HepG2 (cell line): Measurements from ENCODE around the gene ACSL6. TPM values are rescaled to one million over a fixed set of nuclear protein-coding genes. Genes with fewer than 3 reads are reported as not detected.

ENCODE experiments used
- ATAC-seq: fragments of 200-7000 bp; cut with Tn5 transposase; 3 replicates; pipeline ENCODE4 v1.9.1; 2020; ENCODE audit warnings: mild to moderate bottlenecking, moderate library complexity
- BruUV-seq: library from RNA; stranded (reverse); fragments of 400-500 nt; replicated peaks from 2 replicates; lab custom pipeline; 2021; lab: Mats Ljungman, UMichigan
- CTCF ChIA-PET: fragments of 300-600 bp; formaldehyde crosslinking; extraction: SDS; loops from one replicate; lab custom pipeline; 2021; ENCODE audit warnings: low total read pairs, inconsistent platforms, low intra/inter-chr PET ratio; lab: Yijun Ruan, JAX
- POLR2A ChIA-PET: fragments of 350-600 bp; sonication (Branson Sonifier 250); formaldehyde crosslinking; loops from one replicate; lab custom pipeline; 2020; ENCODE audit warnings: antibody characterized with exemption, inconsistent platforms; lab: Yijun Ruan, JAX
- DNase-seq: peaks from one replicate; pipeline ENCODE4 v3.0.0-alpha.2; 2015; ENCODE audit warnings: low spot score
- FAIRE-seq: peaks from 3 replicates; lab custom pipeline; 2011; peaks lifted over from hg19 to GRCh38; lab: Jason Lieb, UNC
- H2AFZ ChIP-seq: one replicate; pipeline ENCODE4 v1.6.1; 2011; ENCODE audit warnings: low read length, inconsistent platforms
- H3K27ac ChIP-seq: fragments of 300-600 bp; 3 replicates; pipeline ENCODE4 v1.8.0; 2011; ENCODE audit warnings: mixed run types, mild to moderate bottlenecking, mixed read lengths, low read length, inconsistent platforms; ENCODE audit not compliant: insufficient read depth; ENCODE audit errors: extremely low read length
- H3K27me3 ChIP-seq, 2 experiments: fragments of 200-600 bp in 1 of 2; 2 replicates in 1 of 2; 3 replicates in 1 of 2; pipeline versions ENCODE4 v1.6.0 to v1.8.0; 2011; ENCODE audit warnings: low read length in 2 of 2, mild to moderate bottlenecking in 2 of 2, moderate library complexity in 2 of 2, inconsistent platforms in 1 of 2; ENCODE audit not compliant: insufficient read depth in 2 of 2, control insufficient read depth in 1 of 2
- H3K36me3 ChIP-seq, 2 experiments: fragments of 200-600 bp in 1 of 2; replicated peaks in 1 of 2; 2 replicates in 1 of 2; 3 replicates in 1 of 2; pipeline versions ENCODE4 v1.5.1 to v1.8.0; 2011; ENCODE audit warnings: low read length in 2 of 2, inconsistent platforms in 1 of 2; ENCODE audit not compliant: insufficient read depth in 2 of 2, control insufficient read depth in 1 of 2
- H3K4me1 ChIP-seq: 2 replicates; pipeline ENCODE4 v1.5.1; 2012; ENCODE audit warnings: low read length, inconsistent platforms; ENCODE audit not compliant: insufficient read depth
- H3K4me2 ChIP-seq: 2 replicates; pipeline ENCODE4 v1.6.0; 2011; ENCODE audit warnings: low read depth, low read length, inconsistent platforms
- H3K4me3 ChIP-seq, 3 experiments: fragments of 200-600 bp in 1 of 3; sonication (generic), shearing (Covaris generic) in 1 of 3; replicated peaks in 1 of 3; 2 replicates each; pipeline ENCODE4 v1.5.1; 2011 to 2016; ENCODE audit warnings: low read length in 3 of 3, inconsistent platforms in 2 of 3, low read depth in 2 of 3, mild to moderate bottlenecking in 2 of 3, control low read depth in 1 of 3, mixed read lengths in 1 of 3; ENCODE audit not compliant: insufficient read depth in 1 of 3
- H3K79me2 ChIP-seq: one replicate; pipeline ENCODE4 v1.6.1; 2011; ENCODE audit warnings: low read length, inconsistent platforms; ENCODE audit not compliant: insufficient read depth
- H3K9ac ChIP-seq: 2 replicates; pipeline ENCODE4 v1.6.0; 2011; ENCODE audit warnings: mild to moderate bottlenecking, low read depth, low read length, inconsistent platforms; ENCODE audit not compliant: insufficient read depth
- H3K9me3 ChIP-seq: 2 replicates; pipeline ENCODE4 v1.5.1; 2012; ENCODE audit warnings: mild to moderate bottlenecking, low read length
- H4K20me1 ChIP-seq: 2 replicates; pipeline ENCODE4 v1.6.0; 2011; ENCODE audit warnings: inconsistent platforms, mild to moderate bottlenecking, low read length, moderate library complexity; ENCODE audit not compliant: insufficient read depth
- ATF5 ChIP-seq: sonication (generic); formaldehyde crosslinking; IDR thresholded peaks from 2 replicates; pipeline ENCODE4 v1.4.0; 2020; ENCODE audit warnings: mild to moderate bottlenecking, low read depth, missing genetic modification reagents
- BHLHE40 ChIP-seq: IDR thresholded peaks from 2 replicates; pipeline ENCODE4 v1.6.1; 2011; ENCODE audit warnings: low read length, improper control_type of control experiment
- CHD2 ChIP-seq: IDR thresholded peaks from 2 replicates; pipeline ENCODE4 v1.6.1; 2011; ENCODE audit warnings: low read depth, low read length, improper control_type of control experiment
- FOXO1 ChIP-seq: sonication (generic); formaldehyde crosslinking; IDR thresholded peaks from 2 replicates; pipeline ENCODE4 v1.4.0; 2020; ENCODE audit warnings: missing genetic modification reagents
- GPBP1L1 ChIP-seq: sonication (generic); formaldehyde crosslinking; IDR thresholded peaks from 2 replicates; pipeline ENCODE4 v1.5.0; 2020; ENCODE audit warnings: mild to moderate bottlenecking, missing genetic modification reagents
- HHEX ChIP-seq: IDR thresholded peaks from 2 replicates; pipeline ENCODE4 v1.6.1; 2016; ENCODE audit warnings: control low read depth
- PAF1 ChIP-seq: IDR thresholded peaks from 2 replicates; pipeline ENCODE4 v1.6.1; 2016; ENCODE audit warnings: missing genetic modification reagents, missing compliant biosample characterization
- RERE ChIP-seq: IDR thresholded peaks from 2 replicates; pipeline ENCODE4 v1.6.1; 2016; ENCODE audit warnings: low read depth, missing genetic modification reagents, missing compliant biosample characterization
- ZFYVE20 ChIP-seq: sonication (generic); formaldehyde crosslinking; IDR thresholded peaks from 2 replicates; pipeline ENCODE4 v1.8.0; 2023; ENCODE audit warnings: low read depth, mild to moderate bottlenecking, moderate library complexity, missing genetic modification reagents, borderline replicate concordance
- ZNF274 ChIP-seq: sonication (generic); formaldehyde crosslinking; IDR thresholded peaks from 2 replicates; pipeline ENCODE4 v1.5.1; 2020; ENCODE audit warnings: mild to moderate bottlenecking, missing genetic modification reagents
- ZNF598 ChIP-seq: sonication (generic); formaldehyde crosslinking; IDR thresholded peaks from 2 replicates; pipeline ENCODE4 v1.5.1; 2020; ENCODE audit warnings: mild to moderate bottlenecking, missing genetic modification reagents, borderline replicate concordance
- ZNF747 ChIP-seq: sonication (generic); formaldehyde crosslinking; IDR thresholded peaks from 2 replicates; pipeline ENCODE4 v1.8.1; 2023; ENCODE audit warnings: missing genetic modification reagents, mild to moderate bottlenecking, borderline replicate concordance
- ZXDC ChIP-seq: sonication (generic); formaldehyde crosslinking; IDR thresholded peaks from 2 replicates; pipeline ENCODE4 v1.5.0; 2020; ENCODE audit warnings: mild to moderate bottlenecking, missing genetic modification reagents
- WGBS: methylation state at CpG from one replicate; pipeline ENCODE4 v1.1.6; 2017; ENCODE audit warnings: low lambda C conversion rate; 5-methylcytosine and 5-hydroxymethylcytosine counted together
- in situ Hi-C: cut with HindIII; loops from 2 replicates; pipeline ENCODE4 v1.10.0; 2017; ENCODE audit warnings: low pct_unique_long_range_greater_than_20kb; ENCODE audit not compliant: extremely low pct_ligation_motif_present
- intact Hi-C: fragments of 100-400 bp; cut with micrococcal nuclease; formaldehyde crosslinking; loops from one replicate; pipeline ENCODE4 v1.10.0; 2022; ENCODE audit not compliant: unreplicated experiment
- polyA plus RNA-seq, 8 experiments: library from polyadenylated mRNA; depleted of rRNA in 3 of 8; stranded (reverse) in 7 of 8; unstranded in 1 of 8; fragments of >200 nt; fragmentation: Illumina TruSeq in 4 of 8; extraction: Trizol in 4 of 8; gene quantifications; 2 replicates each; pipeline versions ENCODE4 v1.2.1 to v1.2.3, GENCODE V29; 2011 to 2016; ENCODE audit warnings: low read depth in 4 of 8, missing spikeins in 1 of 8, mixed read lengths in 1 of 8; ENCODE audit not compliant: insufficient read depth in 1 of 8
- total RNA-seq, 5 experiments: library from RNA; depleted of rRNA; stranded (reverse); fragments of >200 nt; fragmentation: Illumina TruSeq; extraction: Trizol; gene quantifications; 2 replicates each; pipeline ENCODE4 v1.2.3, GENCODE V29; 2016; ENCODE audit warnings: low read depth in 1 of 5

ACSL6 gene
- total and polyA plus RNA-seq, 2 of the 13 experiments (the other 11 are each of a cell fraction or from before 2014, with no cell fraction given) = 3.7 to 3.8 TPM

- no peak overlapping the region for H3K9ac ChIP-seq
- CTCF ChIA-PET = no interaction called here
- no peaks in the 10 kb centered on the region for H4K20me1 ChIP-seq
- in situ Hi-C loops (no loop called here), intact Hi-C loops (no loop called here)
- H3K4me1 ChIP-seq = no peaks in the 10 kb centered on the region
- H3K27me3 ChIP-seq = no peaks in the 10 kb centered on the region; a peak in 1 of 5 replicates
- no TSS peak for BruUV-seq
- no peak overlapping the region for H2AFZ ChIP-seq
- 69% methylated on average over 31 of the region's 37 CpGs for WGBS
- H3K79me2 ChIP-seq = no peaks in the 10 kb centered on the region
- no peaks in the 10 kb centered on the region for H3K36me3 ChIP-seq
- ATAC-seq (no peak), FAIRE-seq (no peak), DNase-seq (no peak)
- POLR2A ChIA-PET = interaction anchor here (0.7 kb wide), 1 partner anchor 58 kb away, joined by 3 read pairs; no protein-coding TSS in a partner anchor
- H3K27ac ChIP-seq = no peak overlapping the region
- H3K4me3 ChIP-seq = no peak overlapping the region
- no peaks in the 10 kb centered on the region for H3K9me3 ChIP-seq
- no peak overlapping the region for H3K4me2 ChIP-seq
- no peak for TF ChIP-seq RERE (CRISPR knock-in tag)
- TF ChIP-seq ZFYVE20 (CRISPR knock-in tag) = no peak
- TF ChIP-seq ZNF274 (CRISPR knock-in tag) = no peak
- no peak for TF ChIP-seq ZNF747 (CRISPR knock-in tag)
- TF ChIP-seq HHEX (CRISPR knock-in tag) = no peak
- TF ChIP-seq ZNF598 (CRISPR knock-in tag) = no peak
- TF ChIP-seq ATF5 = no peak
- no peak for TF ChIP-seq FOXO1
- no peak for TF ChIP-seq CHD2
- TF ChIP-seq BHLHE40 = no peak
- no peak for TF ChIP-seq ZXDC (CRISPR knock-in tag)
- no peak for TF ChIP-seq PAF1
- TF ChIP-seq GPBP1L1 = no peak
These were observed 66.5 kb downstream of the ACSL6 start for GRCh38 chr5:131944702-131945550.
